Measurements from ENCODE around the gene HUS1.

- no peak for TF ChIP-seq EP300 (IDR thresholded peaks at IDR 0.05)
- no peak for TF ChIP-seq CTCF (IDR thresholded peaks at IDR 0.05)
These were observed 31.9 kb upstream of the HUS1 start for GRCh38 chr7:48011323-48011722.

Data from upper lobe of left lung (tissue), 4 donors.